Heart left ventricle (tissue), 13 donors: Measurements from ENCODE around the gene KRTAP5-10.
"Not testable (repeated sequence)": the region's sequence is repeated elsewhere in the genome, so short reads cannot be mapped to it uniquely, and the experiment has no call there.

Source experiments
- POLR2A ChIP-seq, 2 donors: fragments of 450-650 bp; IDR thresholded peaks; one replicate each; pipeline ENCODE4 v1.6.1; 2017; ENCODE audit warnings: antibody characterized with exemption in 2 of 2, mild to moderate bottlenecking in 2 of 2, moderate library complexity in 2 of 2
- TF ChIP-seq, protein P1 (sequence below), 12 donors: fragments of 200-600 bp; sonication (generic) in 4 of 12; IDR thresholded peaks; one replicate each; pipeline versions ENCODE4 v1.5.0 to v1.8.0; 2018 to 2022; ENCODE audit warnings: antibody characterized with exemption in 12 of 12, mild to moderate bottlenecking in 5 of 12
- donor health status: ischemic (EF 13 %, LVEDD 7.1; RV severe dilation, severe dysfunction).
- donor health status: DM: no; HTN: yes; CAD: no.
- donor health status: DM: no; HTN: no; CAD: no.
- donor health status: ischemic (EF 25% LVEDD 6.9; RV normal size, moderate dysfunction).
- donor health status: ischemic (EF 25% LVEDD 5.7; RV mildly dilated, moderate dysfunction).
- donor health status: ischemic (EF 35%, LVEDD 5.7; RV mildly dilated, moderate dysfunction).
- donor health status: nonischemic (EF 11% LVEDD 7.7; RV severe dilation, severe dysfunction).
- donor health status: DM: yes; HTN: yes; CAD: no.
- donor health status: PGD.
- donor health status: ischemic (EF 29% LVEDD 5.4; RV normal size, mild dysfunction).
- donor health status: nonischemic (EF 23%, LVEDD 6.1; RV moderate dilation, normal function).

DNA sequence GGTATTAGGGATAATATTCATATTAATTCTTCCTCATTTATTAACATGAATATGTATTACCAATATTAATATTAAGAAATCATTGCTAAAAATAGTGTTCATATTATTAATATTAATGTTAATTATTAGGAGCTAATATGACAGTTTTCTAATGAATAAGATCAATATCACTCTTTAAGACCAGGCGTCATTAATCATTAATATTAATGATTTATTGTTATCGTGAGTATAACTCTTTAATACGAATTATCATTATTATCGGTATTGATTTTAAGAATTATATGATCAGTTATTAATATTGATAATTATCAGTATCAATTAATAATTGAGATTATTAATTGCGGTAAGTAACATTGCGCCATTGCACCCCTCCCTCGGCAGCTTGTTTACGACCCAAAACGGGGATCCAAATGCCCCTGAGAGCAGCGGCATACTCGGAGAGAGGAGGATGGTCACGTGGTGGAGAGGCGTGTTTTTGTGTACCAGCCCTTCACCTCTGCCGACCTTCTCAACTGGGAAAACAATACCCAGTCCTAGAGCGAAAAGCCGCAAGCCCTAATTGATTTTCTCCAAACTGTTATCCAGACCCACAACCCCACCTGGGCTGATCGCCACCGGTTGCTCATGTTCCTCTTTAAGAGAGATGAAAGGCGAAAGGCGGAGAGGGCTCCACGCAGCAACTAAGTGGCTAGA is 46.0 kb downstream of the KRTAP5-10 start:
- TF ChIP-seq, protein P1, sequence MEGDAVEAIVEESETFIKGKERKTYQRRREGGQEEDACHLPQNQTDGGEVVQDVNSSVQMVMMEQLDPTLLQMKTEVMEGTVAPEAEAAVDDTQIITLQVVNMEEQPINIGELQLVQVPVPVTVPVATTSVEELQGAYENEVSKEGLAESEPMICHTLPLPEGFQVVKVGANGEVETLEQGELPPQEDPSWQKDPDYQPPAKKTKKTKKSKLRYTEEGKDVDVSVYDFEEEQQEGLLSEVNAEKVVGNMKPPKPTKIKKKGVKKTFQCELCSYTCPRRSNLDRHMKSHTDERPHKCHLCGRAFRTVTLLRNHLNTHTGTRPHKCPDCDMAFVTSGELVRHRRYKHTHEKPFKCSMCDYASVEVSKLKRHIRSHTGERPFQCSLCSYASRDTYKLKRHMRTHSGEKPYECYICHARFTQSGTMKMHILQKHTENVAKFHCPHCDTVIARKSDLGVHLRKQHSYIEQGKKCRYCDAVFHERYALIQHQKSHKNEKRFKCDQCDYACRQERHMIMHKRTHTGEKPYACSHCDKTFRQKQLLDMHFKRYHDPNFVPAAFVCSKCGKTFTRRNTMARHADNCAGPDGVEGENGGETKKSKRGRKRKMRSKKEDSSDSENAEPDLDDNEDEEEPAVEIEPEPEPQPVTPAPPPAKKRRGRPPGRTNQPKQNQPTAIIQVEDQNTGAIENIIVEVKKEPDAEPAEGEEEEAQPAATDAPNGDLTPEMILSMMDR (IDR thresholded peaks at IDR 0.05), result not testable (repeated sequence)
- TF ChIP-seq POLR2A (IDR thresholded peaks at IDR 0.05), result not testable (repeated sequence)
